H9 (cell line): ENCODE results near the gene XPNPEP3. TPM values are rescaled to one million over a fixed set of nuclear protein-coding genes. Genes with fewer than 3 reads are reported as not detected.

Experiments
- DNase-seq: peaks from one replicate; pipeline ENCODE4 v3.0.0-alpha.2; 2017
- H2AFZ ChIP-seq: one replicate; pipeline ENCODE4 v1.6.1; 2013; ENCODE audit warnings: mild to moderate bottlenecking, low read length, control low read depth, moderate library complexity
- H2AK5ac ChIP-seq: 2 replicates; pipeline ENCODE4 v1.6.1; 2013; ENCODE audit warnings: low read length, control low read depth, mixed read lengths; ENCODE audit not compliant: insufficient read length
- H2BK120ac ChIP-seq: one replicate; pipeline ENCODE4 v1.6.1; 2013; ENCODE audit warnings: low read depth, mild to moderate bottlenecking, low read length, control low read depth, inconsistent platforms; ENCODE audit not compliant: poor library complexity, severe bottlenecking
- H2BK12ac ChIP-seq: 2 replicates; pipeline ENCODE4 v1.6.1; 2013; ENCODE audit warnings: low read length, control low read depth, mixed read lengths, low read depth; ENCODE audit not compliant: insufficient read length
- H2BK15ac ChIP-seq: 2 replicates; pipeline ENCODE4 v1.6.1; 2013; ENCODE audit warnings: low read depth, low read length, control low read depth
- H2BK20ac ChIP-seq: one replicate; pipeline ENCODE4 v1.6.1; 2013; ENCODE audit warnings: low read depth, mild to moderate bottlenecking, low read length, control low read depth, inconsistent platforms; ENCODE audit not compliant: poor library complexity, severe bottlenecking
- H2BK5ac ChIP-seq: 2 replicates; pipeline ENCODE4 v1.6.1; 2013; ENCODE audit warnings: low read length, control low read depth, mixed read lengths; ENCODE audit not compliant: insufficient read length
- H3K14ac ChIP-seq: 2 replicates; pipeline ENCODE4 v1.6.1; 2013; ENCODE audit warnings: low read length, control low read depth; ENCODE audit not compliant: insufficient read depth
- H3K18ac ChIP-seq: 2 replicates; pipeline ENCODE4 v1.6.1; 2013; ENCODE audit warnings: low read depth, mild to moderate bottlenecking, mixed read lengths, low read length, control low read depth; ENCODE audit not compliant: insufficient read length
- H3K23ac ChIP-seq: 2 replicates; pipeline ENCODE4 v1.6.1; 2013; ENCODE audit warnings: low read length, control low read depth, mixed read lengths, low read depth; ENCODE audit not compliant: insufficient read length
- H3K23me2 ChIP-seq: 2 replicates; pipeline ENCODE4 v1.6.1; 2013; ENCODE audit warnings: low read depth, mild to moderate bottlenecking, mixed read lengths, low read length, control low read depth; ENCODE audit not compliant: insufficient read length, poor library complexity, severe bottlenecking
- H3K27ac ChIP-seq: 2 replicates; pipeline ENCODE4 v1.5.1; 2013; ENCODE audit warnings: low read length, control low read depth, mixed read lengths, low read depth; ENCODE audit not compliant: insufficient read length
- H3K27me3 ChIP-seq: 2 replicates; pipeline ENCODE4 v1.6.1; 2013; ENCODE audit warnings: low read length, control low read depth, inconsistent platforms; ENCODE audit not compliant: insufficient read depth
- H3K4ac ChIP-seq: 2 replicates; pipeline ENCODE4 v1.6.1; 2013; ENCODE audit warnings: low read depth, mild to moderate bottlenecking, control low read depth, inconsistent platforms, low read length, moderate library complexity
- H3K4me1 ChIP-seq: 2 replicates; pipeline ENCODE4 v1.6.1; 2013; ENCODE audit warnings: low read length, control low read depth, inconsistent platforms; ENCODE audit not compliant: insufficient read depth
- H3K4me2 ChIP-seq: 2 replicates; pipeline ENCODE4 v1.6.1; 2013; ENCODE audit warnings: low read length, control low read depth, mixed read lengths; ENCODE audit not compliant: insufficient read length, insufficient read depth
- H3K56ac ChIP-seq: 2 replicates; pipeline ENCODE4 v1.6.1; 2013; ENCODE audit warnings: low read depth, mild to moderate bottlenecking, mixed read lengths, low read length, control low read depth; ENCODE audit not compliant: insufficient read length
- H3K79me1 ChIP-seq: 2 replicates; pipeline ENCODE4 v1.6.1; 2013; ENCODE audit warnings: low read depth, mild to moderate bottlenecking, moderate library complexity, low read length, control low read depth, inconsistent platforms; ENCODE audit not compliant: insufficient read depth, poor library complexity, severe bottlenecking
- H3K79me2 ChIP-seq: 2 replicates; pipeline ENCODE4 v1.6.1; 2013; ENCODE audit warnings: low read length, control low read depth, inconsistent platforms; ENCODE audit not compliant: insufficient read depth
- H3K9ac ChIP-seq: 2 replicates; pipeline ENCODE4 v1.6.1; 2013; ENCODE audit warnings: low read length, control low read depth, mixed read lengths; ENCODE audit not compliant: insufficient read length; ENCODE audit errors: extremely low read depth
- H3K9me3 ChIP-seq: one replicate; pipeline ENCODE4 v1.6.1; 2013; ENCODE audit warnings: low read depth, low read length, inconsistent platforms; ENCODE audit not compliant: control insufficient read depth
- H3T11ph ChIP-seq: one replicate; pipeline ENCODE4 v1.6.1; 2013; ENCODE audit warnings: mild to moderate bottlenecking, low read length, control low read depth, inconsistent platforms
- H4K20me1 ChIP-seq: one replicate; pipeline ENCODE4 v1.6.1; 2013; ENCODE audit not compliant: control insufficient read depth, insufficient read length, insufficient read depth
- H4K5ac ChIP-seq: 2 replicates; pipeline ENCODE4 v1.6.1; 2013; ENCODE audit warnings: low read depth, mild to moderate bottlenecking, mixed read lengths, low read length, control low read depth; ENCODE audit not compliant: insufficient read length
- H4K8ac ChIP-seq: replicated peaks from 2 replicates; pipeline ENCODE4 v1.6.1; 2013; ENCODE audit warnings: low read length, control low read depth, mixed read lengths, low read depth; ENCODE audit not compliant: insufficient read length
- H4K91ac ChIP-seq: 2 replicates; pipeline ENCODE4 v1.6.1; 2013; ENCODE audit warnings: low read depth, mild to moderate bottlenecking, moderate library complexity, mixed read lengths, low read length, control low read depth; ENCODE audit not compliant: insufficient read length
- H3K27ac Mint-ChIP-seq, 3 experiments: 2 replicates in 2 of 3; 3 replicates in 1 of 3; pipeline ENCODE4 v1.8.0; 2020 to 2021; ENCODE audit warnings: mixed read lengths in 3 of 3, mild to moderate bottlenecking in 1 of 3, moderate library complexity in 1 of 3
- H3K27me3 Mint-ChIP-seq: 2 replicates; pipeline ENCODE4 v1.8.0; 2021; ENCODE audit warnings: low read depth, mild to moderate bottlenecking, moderate library complexity, mixed read lengths
- H3K36me3 Mint-ChIP-seq, 3 experiments: 2 replicates in 2 of 3; 3 replicates in 1 of 3; pipeline ENCODE4 v1.8.0; 2020 to 2021; ENCODE audit warnings: low read depth in 3 of 3, mixed read lengths in 3 of 3; ENCODE audit not compliant: insufficient read depth in 1 of 3
- H3K4me1 Mint-ChIP-seq, 2 experiments: 2 replicates each; pipeline ENCODE4 v1.8.0; 2020; ENCODE audit warnings: mixed read lengths in 2 of 2
- H3K4me3 Mint-ChIP-seq, 2 experiments: 2 replicates in 1 of 2; 3 replicates in 1 of 2; pipeline ENCODE4 v1.8.0; 2020 to 2021; ENCODE audit warnings: mild to moderate bottlenecking in 2 of 2, mixed read lengths in 2 of 2, moderate library complexity in 1 of 2
- H3K9me3 Mint-ChIP-seq, 2 experiments: 2 replicates in 1 of 2; 3 replicates in 1 of 2; pipeline ENCODE4 v1.8.0; 2020; ENCODE audit warnings: mild to moderate bottlenecking in 2 of 2, mixed read lengths in 2 of 2, moderate library complexity in 1 of 2
- WGBS: extraction: QIAGEN DNeasy Blood & Tissue Kit; methylation state at CpG from one replicate; pipeline ENCODE4 v1.1.7; 2013; ENCODE audit warnings: missing lambda C conversion rate, low lambda C conversion rate, mixed read lengths; ENCODE audit not compliant: insufficient read length; ENCODE audit errors: extremely low coverage; 5-methylcytosine and 5-hydroxymethylcytosine counted together
- total RNA-seq: library from RNA; stranded (reverse); gene quantifications from 2 replicates; pipeline ENCODE4 v1.2.1, GENCODE V29; 2021
- TF ChIP-seq, protein P1 (sequence below): fragments of 200-600 bp; sonication (generic); conservative IDR thresholded peaks from 3 replicates; pipeline ENCODE4 v1.8.0; 2021; ENCODE audit warnings: antibody characterized with exemption, mild to moderate bottlenecking

Gene XPNPEP3
- total RNA-seq, 1 experiment from 2014 or later = 18.3 TPM

- Histone ChIP-seq H3K79me2 (no peaks in the 10 kb centered on the region), H4K91ac (no peak overlapping the region), H3K79me1 (no peaks in the 10 kb centered on the region), H3K27me3 (no peaks in the 10 kb centered on the region), H4K20me1 (no peaks in the 10 kb centered on the region), H3K4me1 (no peaks in the 10 kb centered on the region), H3K23ac (no peak overlapping the region), H2AFZ (no peak overlapping the region), H4K5ac (no peak overlapping the region), H3K4ac (no peak overlapping the region), H3T11ph (no peak overlapping the region), H3K23me2 (no peaks in the 10 kb centered on the region), H2BK20ac (no peak overlapping the region), H2BK5ac (no peak overlapping the region), H4K8ac (no peak overlapping the region), H2BK12ac (no peak overlapping the region), H3K9me3 (no peaks in the 10 kb centered on the region), H3K14ac (no peak overlapping the region), H2AK5ac (no peak overlapping the region), H3K9ac (no peak overlapping the region), H2BK120ac (no peak overlapping the region), H2BK15ac (no peak overlapping the region), H3K27ac (no peak overlapping the region), H3K56ac (no peak overlapping the region), H3K4me2 (no peak overlapping the region), H3K18ac (no peak overlapping the region)
- TF ChIP-seq, protein P1, sequence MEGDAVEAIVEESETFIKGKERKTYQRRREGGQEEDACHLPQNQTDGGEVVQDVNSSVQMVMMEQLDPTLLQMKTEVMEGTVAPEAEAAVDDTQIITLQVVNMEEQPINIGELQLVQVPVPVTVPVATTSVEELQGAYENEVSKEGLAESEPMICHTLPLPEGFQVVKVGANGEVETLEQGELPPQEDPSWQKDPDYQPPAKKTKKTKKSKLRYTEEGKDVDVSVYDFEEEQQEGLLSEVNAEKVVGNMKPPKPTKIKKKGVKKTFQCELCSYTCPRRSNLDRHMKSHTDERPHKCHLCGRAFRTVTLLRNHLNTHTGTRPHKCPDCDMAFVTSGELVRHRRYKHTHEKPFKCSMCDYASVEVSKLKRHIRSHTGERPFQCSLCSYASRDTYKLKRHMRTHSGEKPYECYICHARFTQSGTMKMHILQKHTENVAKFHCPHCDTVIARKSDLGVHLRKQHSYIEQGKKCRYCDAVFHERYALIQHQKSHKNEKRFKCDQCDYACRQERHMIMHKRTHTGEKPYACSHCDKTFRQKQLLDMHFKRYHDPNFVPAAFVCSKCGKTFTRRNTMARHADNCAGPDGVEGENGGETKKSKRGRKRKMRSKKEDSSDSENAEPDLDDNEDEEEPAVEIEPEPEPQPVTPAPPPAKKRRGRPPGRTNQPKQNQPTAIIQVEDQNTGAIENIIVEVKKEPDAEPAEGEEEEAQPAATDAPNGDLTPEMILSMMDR = no peak
- Mint-ChIP-seq H3K36me3 (peaks cover 38 to 76% (median 66%) of the 10 kb centered on the region in 3 experiments; a peak in 6 of 7 replicates), H3K27ac (peak overlapping the region in 1 of 3 experiments; percentile 82; a peak in 1 of 7 replicates), H3K4me1 (peaks cover 11 to 18% of the 10 kb centered on the region in 2 experiments), H3K4me3 (no peak overlapping the region), H3K27me3 (no peaks in the 10 kb centered on the region), H3K9me3 (no peaks in the 10 kb centered on the region)
- no CpG with 5 or more reads among the region's 6 CpGs for WGBS
- DNase-seq = no peak
Measured at GRCh38 chr22:40829131-40829530, 27.8 kb upstream of the XPNPEP3 start.
